ENCODE measurements around the gene L3HYPDH.

L3HYPDH gene

DNA sequence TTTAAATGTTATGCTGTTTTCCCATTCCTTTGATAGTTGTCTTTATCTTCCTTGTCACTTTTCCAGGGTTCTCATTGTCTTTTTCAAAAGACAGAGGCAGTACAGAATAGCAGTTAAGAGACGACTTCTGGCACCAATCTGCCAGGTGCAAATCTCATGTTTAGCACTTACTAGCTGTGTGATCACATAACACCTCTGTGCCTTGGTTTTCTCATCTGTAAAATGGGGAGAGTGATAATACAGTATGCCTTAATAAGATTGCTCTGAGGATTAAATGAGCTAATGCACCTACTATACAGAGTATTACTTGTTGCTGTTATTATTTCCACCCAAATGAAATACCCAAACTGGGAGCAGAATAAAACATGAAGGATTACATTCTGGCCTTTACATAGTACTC is 23.8 kb downstream of the L3HYPDH start:
- no peaks in the 10 kb centered on the region for H3K36me3 ChIP-seq (ENCODE audit: control insufficient read depth, insufficient read depth, low read length)
- no peak for TF ChIP-seq CTCF (IDR thresholded peaks at IDR 0.05)
- H3K4me1 ChIP-seq, result peaks cover 5% of the 10 kb centered on the region
- no peak overlapping the region for H3K4me2 ChIP-seq (ENCODE audit: low read length)
- H3K79me2 ChIP-seq, result no peaks in the 10 kb centered on the region
- no peaks in the 10 kb centered on the region for H3K9me3 ChIP-seq (ENCODE audit: control insufficient read depth, low read length)
- no peak overlapping the region for H3K4me3 ChIP-seq (ENCODE audit: low read depth, low read length)
- H3K27ac ChIP-seq, result no peak overlapping the region
- no peaks in the 10 kb centered on the region for H3K27me3 ChIP-seq (ENCODE audit: control insufficient read depth, insufficient read depth, low read length)
- H2AFZ ChIP-seq, result no peak overlapping the region
- H3K9ac ChIP-seq, result no peak overlapping the region

DNA sequence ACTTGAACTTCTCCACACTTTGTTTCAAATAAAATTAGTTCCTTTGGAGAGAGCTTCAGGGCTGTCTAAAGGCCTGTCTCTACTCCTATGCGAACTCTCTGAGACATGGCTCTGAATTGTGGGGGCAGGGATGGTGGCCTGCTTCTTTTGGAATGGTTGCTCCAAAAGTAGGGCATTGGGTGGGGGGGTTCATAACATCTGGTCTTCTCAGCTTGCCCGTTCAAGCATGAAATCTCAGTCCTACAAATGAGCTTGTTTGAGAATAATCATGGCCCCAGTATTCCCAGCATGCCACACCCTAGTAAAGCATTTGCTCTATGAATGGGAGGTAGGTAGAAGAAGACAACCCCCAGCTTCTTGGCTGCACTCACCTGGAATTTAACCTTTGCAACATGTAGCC is 25.7 kb downstream of the L3HYPDH start:
- H3K4me3 ChIP-seq (ENCODE audit: low read depth, low read length), result no peak overlapping the region
- no peak overlapping the region for H3K27ac ChIP-seq
- H3K4me1 ChIP-seq, result no peaks in the 10 kb centered on the region
- no peak overlapping the region for H3K9ac ChIP-seq
- H3K9me3 ChIP-seq (ENCODE audit: control insufficient read depth, low read length), result no peaks in the 10 kb centered on the region
- H3K36me3 ChIP-seq (ENCODE audit: control insufficient read depth, insufficient read depth, low read length), result no peaks in the 10 kb centered on the region
- TF ChIP-seq CTCF (IDR thresholded peaks at IDR 0.05), result no peak
- H3K4me2 ChIP-seq (ENCODE audit: low read length), result no peak overlapping the region
- no peak overlapping the region for H2AFZ ChIP-seq
- no peaks in the 10 kb centered on the region for H3K27me3 ChIP-seq (ENCODE audit: control insufficient read depth, insufficient read depth, low read length)
- no peaks in the 10 kb centered on the region for H3K79me2 ChIP-seq

DNA sequence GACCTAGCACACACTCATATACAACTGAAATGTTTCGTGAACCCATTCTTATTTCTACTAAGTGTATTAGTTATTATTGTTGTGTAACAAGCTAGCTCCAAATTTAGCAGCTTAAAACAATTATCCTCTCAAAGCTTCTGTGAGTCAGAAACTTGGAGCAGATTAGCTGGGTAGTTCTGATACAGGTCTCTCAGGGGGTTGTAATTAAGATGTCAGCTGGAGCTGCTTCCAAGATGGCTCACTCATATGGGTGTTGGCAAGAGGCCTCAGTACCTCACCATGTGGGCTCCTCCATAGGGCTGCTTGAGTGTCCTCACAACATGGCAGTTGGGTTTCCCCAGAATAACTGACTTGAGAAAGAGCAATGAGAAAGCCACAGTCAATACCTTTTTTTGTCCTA is 28.8 kb downstream of the L3HYPDH start:
- Histone ChIP-seq H3K4me2 (ENCODE audit: low read length) (no peak overlapping the region), H3K27ac (no peak overlapping the region), H3K9ac (no peak overlapping the region), H3K79me2 (no peaks in the 10 kb centered on the region), H3K9me3 (ENCODE audit: control insufficient read depth, low read length) (no peaks in the 10 kb centered on the region), H3K36me3 (ENCODE audit: control insufficient read depth, insufficient read depth, low read length) (no peaks in the 10 kb centered on the region), H3K27me3 (ENCODE audit: control insufficient read depth, insufficient read depth, low read length) (no peaks in the 10 kb centered on the region), H3K4me1 (no peaks in the 10 kb centered on the region), H3K4me3 (ENCODE audit: low read depth, low read length) (no peak overlapping the region), H2AFZ (no peak overlapping the region)
- no peak for TF ChIP-seq CTCF (IDR thresholded peaks at IDR 0.05)

GRCh38 chr14:59454139-59454538 is 30.1 kb downstream of the L3HYPDH start:
- H3K9ac ChIP-seq, result no peak overlapping the region
- H3K79me2 ChIP-seq, result peaks cover 2% of the 10 kb centered on the region
- H3K36me3 ChIP-seq (ENCODE audit: control insufficient read depth, insufficient read depth, low read length), result no peaks in the 10 kb centered on the region
- no peaks in the 10 kb centered on the region for H3K4me1 ChIP-seq
- H3K27ac ChIP-seq, result no peak overlapping the region
- H2AFZ ChIP-seq, result no peak overlapping the region
- no peak overlapping the region for H3K4me3 ChIP-seq (ENCODE audit: low read depth, low read length)
- no peaks in the 10 kb centered on the region for H3K27me3 ChIP-seq (ENCODE audit: control insufficient read depth, insufficient read depth, low read length)
- no peak for TF ChIP-seq CTCF (IDR thresholded peaks at IDR 0.05)
- no peaks in the 10 kb centered on the region for H3K9me3 ChIP-seq (ENCODE audit: control insufficient read depth, low read length)
- no peak overlapping the region for H3K4me2 ChIP-seq (ENCODE audit: low read length)

GRCh38 chr14:59451849-59452248 is 32.4 kb downstream of the L3HYPDH start:
- Histone ChIP-seq H3K36me3 (ENCODE audit: control insufficient read depth, insufficient read depth, low read length) (no peaks in the 10 kb centered on the region), H3K79me2 (peaks cover 2% of the 10 kb centered on the region), H3K4me2 (ENCODE audit: low read length) (no peak overlapping the region), H3K4me1 (no peaks in the 10 kb centered on the region), H3K4me3 (ENCODE audit: low read depth, low read length) (no peak overlapping the region), H3K27ac (no peak overlapping the region), H3K27me3 (ENCODE audit: control insufficient read depth, insufficient read depth, low read length) (no peaks in the 10 kb centered on the region), H3K9me3 (ENCODE audit: control insufficient read depth, low read length) (no peaks in the 10 kb centered on the region), H3K9ac (no peak overlapping the region), H2AFZ (no peak overlapping the region)
- no peak for TF ChIP-seq CTCF (IDR thresholded peaks at IDR 0.05)

All from parathyroid adenoma (tissue), 2 donors.